Renal cortical epithelial cell (primary cell): ENCODE measurements around the gene PRSS36. TPM values are rescaled to one million over a fixed set of nuclear protein-coding genes. Genes with fewer than 3 reads are reported as not detected.
"Not testable (repeated sequence)": the region's sequence is repeated elsewhere in the genome, so short reads cannot be mapped to it uniquely, and the experiment has no call there.

ENCODE experiments used
- DNase-seq: peaks from one replicate; pipeline ENCODE4 v3.0.0-alpha.2; 2011; ENCODE audit warnings: low read depth
- total RNA-seq: library from RNA; depleted of rRNA; stranded (reverse); fragments of >200 nt; gene quantifications from 2 replicates; pipeline ENCODE4 v1.2.3, GENCODE V29; 2014

Gene PRSS36
- total RNA-seq, 1 donor from 2014 or later: 0.55 TPM

- DNase-seq: no peak
Measured at GRCh38 chr16:31183432-31184428, 33.9 kb upstream of the PRSS36 start.

- DNase-seq: no peak
Measured at GRCh38 chr16:31182391-31182790, 32.5 kb upstream of the PRSS36 start.

- DNase-seq: no peak
Measured at GRCh38 chr16:31181102-31181830, 31.4 kb upstream of the PRSS36 start.

GRCh38 chr16:31179747-31180459, 30.0 kb upstream of the PRSS36 start, which contains the start of gene FUS:
TSS of gene FUS (plus strand) at chr16:31180139. CDS start at chr16:31180215, 76 bp downstream.
- peak; percentile 47 for DNase-seq

- DNase-seq: no peak
Measured at GRCh38 chr16:31179219-31179746, 29.4 kb upstream of the PRSS36 start.

- DNase-seq: peak; percentile 98
Measured at GRCh38 chr16:31177136-31177535, 27.3 kb upstream of the PRSS36 start.

GRCh38 chr16:31170048-31170447, 20.2 kb upstream of the PRSS36 start:
- not testable (repeated sequence) for DNase-seq

- DNase-seq: peak; percentile 45
Measured at GRCh38 chr16:31168848-31169247, 19.0 kb upstream of the PRSS36 start.

GRCh38 chr16:31167315-31167714, 17.4 kb upstream of the PRSS36 start:
- DNase-seq: no peak

GRCh38 chr16:31157136-31157535, 7.3 kb upstream of the PRSS36 start:
- DNase-seq: no peak

- not testable (repeated sequence) for DNase-seq
Measured at GRCh38 chr16:31150976-31151375, 1.1 kb upstream of the PRSS36 start.

- no peak for DNase-seq
Measured at GRCh38 chr16:31149332-31149731, 534 bp downstream of the PRSS36 start.

GRCh38 chr16:31148896-31149295, 970 bp downstream of the PRSS36 start:
- DNase-seq: no peak

- DNase-seq: no peak
Measured at GRCh38 chr16:31148281-31148728, 1.6 kb downstream of the PRSS36 start.

- DNase-seq: no peak
Measured at GRCh38 chr16:31147574-31147973, 2.3 kb downstream of the PRSS36 start.

GRCh38 chr16:31145398-31145990, 4.4 kb downstream of the PRSS36 start:
- DNase-seq: no peak

- not testable (repeated sequence) for DNase-seq
Measured at GRCh38 chr16:31144418-31144817, 5.4 kb downstream of the PRSS36 start.

GRCh38 chr16:31143694-31144148, 6.1 kb downstream of the PRSS36 start:
- DNase-seq: no peak

- DNase-seq: no peak
Measured at GRCh38 chr16:31143011-31143693, 6.7 kb downstream of the PRSS36 start.
